Measurements from ENCODE around the gene NISCH.
A peak's percentile ranks its signal among the peaks of the same experiment; 100 is the strongest.

Gene NISCH

GRCh38 chr3:52490939-52491526, 35.6 kb downstream of the NISCH start:
- H2AK5ac ChIP-seq (ENCODE audit: low read length, severe bottlenecking): peak overlapping the region; percentile 44
- no peak overlapping the region for H2BK15ac ChIP-seq (ENCODE audit: low read depth, poor library complexity, severe bottlenecking)
- H3K79me1 ChIP-seq (replicated peaks; ENCODE audit: low read length, poor library complexity, severe bottlenecking): peaks cover 26% of the 10 kb centered on the region
- H2BK12ac ChIP-seq (ENCODE audit: low read length in 2 of 2): no peak overlapping the region
- H2AFZ ChIP-seq (ENCODE audit: low read depth, low read length): no peak overlapping the region
- no peaks in the 10 kb centered on the region for H3K27me3 ChIP-seq (ENCODE audit: control insufficient read depth in 1 of 2, insufficient read depth in 1 of 2, low read length in 2 of 2)
- peak overlapping the region in 1 of 2 experiments; percentile 59 for H3K23ac ChIP-seq (ENCODE audit: low read length in 2 of 2)
- H3K4me2 ChIP-seq (ENCODE audit: low read length, poor library complexity, severe bottlenecking): no peak overlapping the region
- H2BK120ac ChIP-seq (ENCODE audit: low read depth, low read length): no peak overlapping the region
- 71% methylated on average over 23 of the region's 23 CpGs for WGBS
- DNase-seq: peak; percentile 72
- no peak overlapping the region for H3K9ac ChIP-seq (ENCODE audit: low read length)
- H3K4me3 ChIP-seq (ENCODE audit: insufficient read depth in 1 of 2, low read depth in 1 of 2, low read length in 2 of 2): no peak overlapping the region
- H3K27ac ChIP-seq (ENCODE audit: low read length, poor library complexity, severe bottlenecking): peak overlapping the region; percentile 77
- H3K18ac ChIP-seq (ENCODE audit: low read depth in 1 of 2, low read length in 2 of 2): peak overlapping the region; percentile 23 to 62
- H3K36me3 ChIP-seq (ENCODE audit: control insufficient read depth in 1 of 2, insufficient read depth in 2 of 2, low read depth in 1 of 2, low read length in 2 of 2): peaks cover 72 to 87% of the 10 kb centered on the region in 2 experiments
- H3K9me3 ChIP-seq (ENCODE audit: control insufficient read depth, low read length): no peaks in the 10 kb centered on the region
- H4K8ac ChIP-seq (ENCODE audit: low read length): no peak overlapping the region
- H3K4me1 ChIP-seq (ENCODE audit: control insufficient read depth, insufficient read depth, low read depth, low read length): peaks cover 52% of the 10 kb centered on the region
- no peak overlapping the region for H3K4ac ChIP-seq (ENCODE audit: low read depth in 1 of 2, low read length in 2 of 2)
- H4K91ac ChIP-seq (ENCODE audit: low read length): peak overlapping the region; percentile 0
- no peak overlapping the region for H2BK5ac ChIP-seq (ENCODE audit: low read depth, low read length, poor library complexity, severe bottlenecking)
- no peak overlapping the region for H3K14ac ChIP-seq (ENCODE audit: low read length in 2 of 2)

DNA sequence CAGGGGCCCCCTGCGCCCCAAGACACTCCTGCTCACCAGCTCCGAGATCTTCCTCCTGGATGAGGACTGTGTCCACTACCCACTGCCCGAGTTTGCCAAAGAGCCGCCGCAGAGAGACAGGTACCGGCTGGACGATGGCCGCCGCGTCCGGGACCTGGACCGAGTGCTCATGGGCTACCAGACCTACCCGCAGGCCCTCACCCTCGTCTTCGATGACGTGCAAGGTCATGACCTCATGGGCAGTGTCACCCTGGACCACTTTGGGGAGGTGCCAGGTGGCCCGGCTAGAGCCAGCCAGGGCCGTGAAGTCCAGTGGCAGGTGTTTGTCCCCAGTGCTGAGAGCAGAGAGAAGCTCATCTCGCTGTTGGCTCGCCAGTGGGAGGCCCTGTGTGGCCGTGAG, 36.7 kb downstream of the NISCH start:
- Histone ChIP-seq H3K4me3 (ENCODE audit: insufficient read depth in 1 of 2, low read depth in 1 of 2, low read length in 2 of 2) (no peak overlapping the region), H4K91ac (ENCODE audit: low read length) (no peak overlapping the region), H3K36me3 (ENCODE audit: control insufficient read depth in 1 of 2, insufficient read depth in 2 of 2, low read depth in 1 of 2, low read length in 2 of 2) (peaks cover 62 to 76% of the 10 kb centered on the region in 2 experiments), H2AFZ (ENCODE audit: low read depth, low read length) (no peak overlapping the region), H3K14ac (ENCODE audit: low read length in 2 of 2) (no peak overlapping the region), H3K4me1 (ENCODE audit: control insufficient read depth, insufficient read depth, low read depth, low read length) (peaks cover 59% of the 10 kb centered on the region), H3K9me3 (ENCODE audit: control insufficient read depth, low read length) (no peaks in the 10 kb centered on the region), H2BK12ac (ENCODE audit: low read length in 2 of 2) (no peak overlapping the region), H3K9ac (ENCODE audit: low read length) (no peak overlapping the region), H3K4ac (ENCODE audit: low read depth in 1 of 2, low read length in 2 of 2) (no peak overlapping the region), H3K18ac (ENCODE audit: low read depth in 1 of 2, low read length in 2 of 2) (no peak overlapping the region), H3K23ac (ENCODE audit: low read length in 2 of 2) (no peak overlapping the region), H3K4me2 (ENCODE audit: low read length, poor library complexity, severe bottlenecking) (no peak overlapping the region), H2BK120ac (ENCODE audit: low read depth, low read length) (no peak overlapping the region), H2BK15ac (ENCODE audit: low read depth, poor library complexity, severe bottlenecking) (no peak overlapping the region), H3K27me3 (ENCODE audit: control insufficient read depth in 1 of 2, insufficient read depth in 1 of 2, low read length in 2 of 2) (no peaks in the 10 kb centered on the region), H3K79me1 (replicated peaks; ENCODE audit: low read length, poor library complexity, severe bottlenecking) (peaks cover 21% of the 10 kb centered on the region), H3K27ac (ENCODE audit: low read length, poor library complexity, severe bottlenecking) (no peak overlapping the region), H2BK5ac (ENCODE audit: low read depth, low read length, poor library complexity, severe bottlenecking) (no peak overlapping the region), H4K8ac (ENCODE audit: low read length) (no peak overlapping the region), H2AK5ac (ENCODE audit: low read length, severe bottlenecking) (no peak overlapping the region)
- DNase-seq: no peak
- 97% methylated on average over 21 of the region's 21 CpGs for WGBS

DNA sequence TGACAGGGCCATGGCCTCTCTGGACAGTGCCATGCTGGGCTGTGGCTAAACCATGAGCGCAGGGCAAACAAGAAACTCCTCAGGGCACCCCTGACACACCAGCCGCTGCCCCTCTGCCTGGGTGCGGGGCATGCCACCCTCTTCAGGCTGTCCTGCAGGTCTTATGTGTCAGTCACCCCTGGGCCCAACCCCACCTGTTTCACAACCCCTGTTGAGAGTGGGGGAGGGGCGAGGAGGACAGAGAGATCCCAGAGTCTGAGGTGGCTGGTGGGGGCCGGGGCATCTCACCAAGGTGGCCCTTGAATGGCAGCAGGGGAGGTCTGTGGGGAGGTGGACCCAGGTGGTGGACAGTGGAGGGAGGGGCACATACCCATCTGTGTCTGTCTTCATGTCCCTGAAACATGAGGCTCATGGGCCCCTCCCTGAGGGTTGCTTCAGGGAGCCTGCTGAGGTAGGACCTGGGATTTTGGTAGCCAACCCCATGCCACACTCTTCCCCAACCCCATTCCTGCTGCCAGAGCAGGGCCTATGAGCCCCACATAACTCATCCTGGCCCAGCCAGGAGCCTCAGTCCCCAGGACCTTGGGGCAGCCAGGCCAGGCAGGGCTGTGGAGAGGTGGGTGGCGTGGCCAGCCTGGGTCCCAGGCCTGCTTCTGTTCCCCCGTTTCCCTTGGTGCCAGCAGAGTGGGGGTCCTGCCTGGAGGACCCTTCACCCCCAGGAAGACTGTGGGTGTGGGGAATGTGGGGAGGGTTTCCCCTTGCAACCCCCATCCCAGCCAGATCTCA, 38.0 kb downstream of the NISCH start:
- Histone ChIP-seq H2BK12ac (ENCODE audit: low read length in 2 of 2) (no peak overlapping the region), H3K14ac (ENCODE audit: low read length in 2 of 2) (no peak overlapping the region), H2BK120ac (ENCODE audit: low read depth, low read length) (no peak overlapping the region), H3K27me3 (ENCODE audit: control insufficient read depth in 1 of 2, insufficient read depth in 1 of 2, low read length in 2 of 2) (no peaks in the 10 kb centered on the region), H3K9ac (ENCODE audit: low read length) (no peak overlapping the region), H3K79me1 (replicated peaks; ENCODE audit: low read length, poor library complexity, severe bottlenecking) (peaks cover 17% of the 10 kb centered on the region), H3K4me3 (ENCODE audit: insufficient read depth in 1 of 2, low read depth in 1 of 2, low read length in 2 of 2) (no peak overlapping the region), H3K18ac (ENCODE audit: low read depth in 1 of 2, low read length in 2 of 2) (peak overlapping the region in 1 of 2 experiments; percentile 9), H3K4me1 (ENCODE audit: control insufficient read depth, insufficient read depth, low read depth, low read length) (peaks cover 66% of the 10 kb centered on the region), H2AK5ac (ENCODE audit: low read length, severe bottlenecking) (no peak overlapping the region), H4K91ac (ENCODE audit: low read length) (peak overlapping the region; percentile 2), H2BK5ac (ENCODE audit: low read depth, low read length, poor library complexity, severe bottlenecking) (no peak overlapping the region), H4K8ac (ENCODE audit: low read length) (no peak overlapping the region), H2AFZ (ENCODE audit: low read depth, low read length) (no peak overlapping the region), H3K27ac (ENCODE audit: low read length, poor library complexity, severe bottlenecking) (no peak overlapping the region), H3K23ac (ENCODE audit: low read length in 2 of 2) (no peak overlapping the region), H3K36me3 (ENCODE audit: control insufficient read depth in 1 of 2, insufficient read depth in 2 of 2, low read depth in 1 of 2, low read length in 2 of 2) (peaks cover 48 to 63% of the 10 kb centered on the region in 2 experiments), H3K4me2 (ENCODE audit: low read length, poor library complexity, severe bottlenecking) (no peak overlapping the region), H3K4ac (ENCODE audit: low read depth in 1 of 2, low read length in 2 of 2) (no peak overlapping the region), H3K9me3 (ENCODE audit: control insufficient read depth, low read length) (no peaks in the 10 kb centered on the region), H2BK15ac (ENCODE audit: low read depth, poor library complexity, severe bottlenecking) (no peak overlapping the region)
- DNase-seq: no peak
- 93% methylated on average over 7 of the region's 7 CpGs for WGBS

- Histone ChIP-seq H2BK12ac (ENCODE audit: low read length in 2 of 2) (peak overlapping the region in 1 of 2 experiments; percentile 17), H2BK120ac (ENCODE audit: low read depth, low read length) (no peak overlapping the region), H3K4me2 (ENCODE audit: low read length, poor library complexity, severe bottlenecking) (no peak overlapping the region), H3K27me3 (ENCODE audit: control insufficient read depth in 1 of 2, insufficient read depth in 1 of 2, low read length in 2 of 2) (no peaks in the 10 kb centered on the region), H3K14ac (ENCODE audit: low read length in 2 of 2) (no peak overlapping the region), H2AK5ac (ENCODE audit: low read length, severe bottlenecking) (no peak overlapping the region), H2BK5ac (ENCODE audit: low read depth, low read length, poor library complexity, severe bottlenecking) (no peak overlapping the region), H2AFZ (ENCODE audit: low read depth, low read length) (no peak overlapping the region), H3K4me1 (ENCODE audit: control insufficient read depth, insufficient read depth, low read depth, low read length) (peaks cover 68% of the 10 kb centered on the region), H4K91ac (ENCODE audit: low read length) (no peak overlapping the region), H3K9me3 (ENCODE audit: control insufficient read depth, low read length) (no peaks in the 10 kb centered on the region), H3K23ac (ENCODE audit: low read length in 2 of 2) (no peak overlapping the region), H3K27ac (ENCODE audit: low read length, poor library complexity, severe bottlenecking) (no peak overlapping the region), H3K36me3 (ENCODE audit: control insufficient read depth in 1 of 2, insufficient read depth in 2 of 2, low read depth in 1 of 2, low read length in 2 of 2) (peaks cover 40 to 53% of the 10 kb centered on the region in 2 experiments), H3K9ac (ENCODE audit: low read length) (no peak overlapping the region), H3K18ac (ENCODE audit: low read depth in 1 of 2, low read length in 2 of 2) (peak overlapping the region in 1 of 2 experiments; percentile 26), H3K4me3 (ENCODE audit: insufficient read depth in 1 of 2, low read depth in 1 of 2, low read length in 2 of 2) (no peak overlapping the region), H2BK15ac (ENCODE audit: low read depth, poor library complexity, severe bottlenecking) (no peak overlapping the region), H3K79me1 (replicated peaks; ENCODE audit: low read length, poor library complexity, severe bottlenecking) (peaks cover 17% of the 10 kb centered on the region), H3K4ac (ENCODE audit: low read depth in 1 of 2, low read length in 2 of 2) (no peak overlapping the region), H4K8ac (ENCODE audit: low read length) (no peak overlapping the region)
- WGBS: 89% methylated on average over 7 of the region's 7 CpGs
- no peak for DNase-seq
Measured at GRCh38 chr3:52494445-52494844, 39.0 kb downstream of the NISCH start.

All from mesenchymal stem cell (in vitro differentiated cells and primary cell).